HepG2 (cell line): Measurements from ENCODE around the gene CELF2. TPM values are rescaled to one million over a fixed set of nuclear protein-coding genes. Genes with fewer than 3 reads are reported as not detected.

Source experiments
- ATAC-seq: fragments of 200-7000 bp; cut with Tn5 transposase; 3 replicates; pipeline ENCODE4 v1.9.1; 2020; ENCODE audit warnings: mild to moderate bottlenecking, moderate library complexity
- BruUV-seq: library from RNA; stranded (reverse); fragments of 400-500 nt; replicated peaks from 2 replicates; lab custom pipeline; 2021; lab: Mats Ljungman, UMichigan
- CTCF ChIA-PET: fragments of 300-600 bp; formaldehyde crosslinking; extraction: SDS; loops from one replicate; lab custom pipeline; 2021; ENCODE audit warnings: low total read pairs, inconsistent platforms, low intra/inter-chr PET ratio; lab: Yijun Ruan, JAX
- POLR2A ChIA-PET: fragments of 350-600 bp; sonication (Branson Sonifier 250); formaldehyde crosslinking; loops from one replicate; lab custom pipeline; 2020; ENCODE audit warnings: antibody characterized with exemption, inconsistent platforms; lab: Yijun Ruan, JAX
- DNase-seq: peaks from one replicate; pipeline ENCODE4 v3.0.0-alpha.2; 2015; ENCODE audit warnings: low spot score
- FAIRE-seq: peaks from 3 replicates; lab custom pipeline; 2011; peaks lifted over from hg19 to GRCh38; lab: Jason Lieb, UNC
- H2AFZ ChIP-seq: one replicate; pipeline ENCODE4 v1.6.1; 2011; ENCODE audit warnings: low read length, inconsistent platforms
- H3K27ac ChIP-seq: fragments of 300-600 bp; 3 replicates; pipeline ENCODE4 v1.8.0; 2011; ENCODE audit warnings: mixed run types, mild to moderate bottlenecking, mixed read lengths, low read length, inconsistent platforms; ENCODE audit not compliant: insufficient read depth; ENCODE audit errors: extremely low read length
- H3K27me3 ChIP-seq, 2 experiments: fragments of 200-600 bp in 1 of 2; 2 replicates in 1 of 2; 3 replicates in 1 of 2; pipeline versions ENCODE4 v1.6.0 to v1.8.0; 2011; ENCODE audit warnings: low read length in 2 of 2, mild to moderate bottlenecking in 2 of 2, moderate library complexity in 2 of 2, inconsistent platforms in 1 of 2; ENCODE audit not compliant: insufficient read depth in 2 of 2, control insufficient read depth in 1 of 2
- H3K36me3 ChIP-seq, 2 experiments: fragments of 200-600 bp in 1 of 2; replicated peaks in 1 of 2; 2 replicates in 1 of 2; 3 replicates in 1 of 2; pipeline versions ENCODE4 v1.5.1 to v1.8.0; 2011; ENCODE audit warnings: low read length in 2 of 2, inconsistent platforms in 1 of 2; ENCODE audit not compliant: insufficient read depth in 2 of 2, control insufficient read depth in 1 of 2
- H3K4me1 ChIP-seq: 2 replicates; pipeline ENCODE4 v1.5.1; 2012; ENCODE audit warnings: low read length, inconsistent platforms; ENCODE audit not compliant: insufficient read depth
- H3K4me2 ChIP-seq: 2 replicates; pipeline ENCODE4 v1.6.0; 2011; ENCODE audit warnings: low read depth, low read length, inconsistent platforms
- H3K4me3 ChIP-seq, 3 experiments: fragments of 200-600 bp in 1 of 3; sonication (generic), shearing (Covaris generic) in 1 of 3; replicated peaks in 1 of 3; 2 replicates each; pipeline ENCODE4 v1.5.1; 2011 to 2016; ENCODE audit warnings: low read length in 3 of 3, inconsistent platforms in 2 of 3, low read depth in 2 of 3, mild to moderate bottlenecking in 2 of 3, control low read depth in 1 of 3, mixed read lengths in 1 of 3; ENCODE audit not compliant: insufficient read depth in 1 of 3
- H3K79me2 ChIP-seq: one replicate; pipeline ENCODE4 v1.6.1; 2011; ENCODE audit warnings: low read length, inconsistent platforms; ENCODE audit not compliant: insufficient read depth
- H3K9ac ChIP-seq: 2 replicates; pipeline ENCODE4 v1.6.0; 2011; ENCODE audit warnings: mild to moderate bottlenecking, low read depth, low read length, inconsistent platforms; ENCODE audit not compliant: insufficient read depth
- H3K9me3 ChIP-seq: 2 replicates; pipeline ENCODE4 v1.5.1; 2012; ENCODE audit warnings: mild to moderate bottlenecking, low read length
- H4K20me1 ChIP-seq: 2 replicates; pipeline ENCODE4 v1.6.0; 2011; ENCODE audit warnings: inconsistent platforms, mild to moderate bottlenecking, low read length, moderate library complexity; ENCODE audit not compliant: insufficient read depth
- MAFF ChIP-seq: IDR thresholded peaks from 2 replicates; pipeline ENCODE4 v1.6.1; 2011; ENCODE audit warnings: low read depth, low read length, improper control_type of control experiment
- NCOA5 ChIP-seq: sonication (generic); formaldehyde crosslinking; IDR thresholded peaks from 2 replicates; pipeline ENCODE4 v1.4.0; 2020; ENCODE audit warnings: missing genetic modification reagents
- NFE2L1 ChIP-seq: sonication (generic); formaldehyde crosslinking; IDR thresholded peaks from 2 replicates; pipeline ENCODE4 v1.4.0; 2020; ENCODE audit warnings: missing genetic modification reagents, mild to moderate bottlenecking, borderline replicate concordance
- PAWR ChIP-seq: sonication (generic); formaldehyde crosslinking; IDR thresholded peaks from 2 replicates; pipeline ENCODE4 v1.4.0; 2020; ENCODE audit warnings: missing genetic modification reagents, mild to moderate bottlenecking, borderline replicate concordance
- SNAPC4 ChIP-seq: sonication (generic); formaldehyde crosslinking; IDR thresholded peaks from 2 replicates; pipeline ENCODE4 v1.4.0; 2020; ENCODE audit warnings: mild to moderate bottlenecking, missing genetic modification reagents
- ZBTB25 ChIP-seq: IDR thresholded peaks from 2 replicates; pipeline ENCODE4 v1.6.1; 2018; ENCODE audit warnings: missing genetic modification reagents
- ZNF12 ChIP-seq: sonication (generic); formaldehyde crosslinking; IDR thresholded peaks from 2 replicates; pipeline ENCODE4 v1.5.0; 2020; ENCODE audit warnings: missing genetic modification reagents
- ZNF672 ChIP-seq: sonication (generic); formaldehyde crosslinking; IDR thresholded peaks from 2 replicates; pipeline ENCODE4 v1.8.1; 2022; ENCODE audit warnings: missing genetic modification reagents
- ZNF737 ChIP-seq: sonication (generic); formaldehyde crosslinking; IDR thresholded peaks from 2 replicates; pipeline ENCODE4 v1.5.0; 2020; ENCODE audit warnings: missing genetic modification reagents, mild to moderate bottlenecking, borderline replicate concordance
- ZSCAN22 ChIP-seq: sonication (generic); formaldehyde crosslinking; IDR thresholded peaks from 2 replicates; pipeline ENCODE4 v1.4.0; 2020; ENCODE audit warnings: mild to moderate bottlenecking, missing genetic modification reagents
- WGBS: methylation state at CpG from one replicate; pipeline ENCODE4 v1.1.6; 2017; ENCODE audit warnings: low lambda C conversion rate; 5-methylcytosine and 5-hydroxymethylcytosine counted together
- in situ Hi-C: cut with HindIII; loops from 2 replicates; pipeline ENCODE4 v1.10.0; 2017; ENCODE audit warnings: low pct_unique_long_range_greater_than_20kb; ENCODE audit not compliant: extremely low pct_ligation_motif_present
- intact Hi-C: fragments of 100-400 bp; cut with micrococcal nuclease; formaldehyde crosslinking; loops from one replicate; pipeline ENCODE4 v1.10.0; 2022; ENCODE audit not compliant: unreplicated experiment
- polyA plus RNA-seq, 8 experiments: library from polyadenylated mRNA; depleted of rRNA in 3 of 8; stranded (reverse) in 7 of 8; unstranded in 1 of 8; fragments of >200 nt; fragmentation: Illumina TruSeq in 4 of 8; extraction: Trizol in 4 of 8; gene quantifications; 2 replicates each; pipeline versions ENCODE4 v1.2.1 to v1.2.3, GENCODE V29; 2011 to 2016; ENCODE audit warnings: low read depth in 4 of 8, missing spikeins in 1 of 8, mixed read lengths in 1 of 8; ENCODE audit not compliant: insufficient read depth in 1 of 8
- total RNA-seq, 5 experiments: library from RNA; depleted of rRNA; stranded (reverse); fragments of >200 nt; fragmentation: Illumina TruSeq; extraction: Trizol; gene quantifications; 2 replicates each; pipeline ENCODE4 v1.2.3, GENCODE V29; 2016; ENCODE audit warnings: low read depth in 1 of 5
- TF ChIP-seq, protein P1 (sequence below): sonication (generic); formaldehyde crosslinking; IDR thresholded peaks from 2 replicates; pipeline ENCODE4 v1.9.0; 2021; ENCODE audit warnings: missing genetic modification reagents, borderline replicate concordance
- TF ChIP-seq, protein P2 (sequence below): sonication (generic); formaldehyde crosslinking; IDR thresholded peaks from 2 replicates; pipeline ENCODE4 v1.4.0; 2020; ENCODE audit warnings: mild to moderate bottlenecking, missing genetic modification reagents

Gene CELF2
- total and polyA plus RNA-seq, 2 of the 13 experiments (the other 11 are each of a cell fraction or from before 2014, with no cell fraction given): not detected

- TF ChIP-seq ZSCAN22 (no peak), MAFF (no peak)
- TF ChIP-seq, protein P1, sequence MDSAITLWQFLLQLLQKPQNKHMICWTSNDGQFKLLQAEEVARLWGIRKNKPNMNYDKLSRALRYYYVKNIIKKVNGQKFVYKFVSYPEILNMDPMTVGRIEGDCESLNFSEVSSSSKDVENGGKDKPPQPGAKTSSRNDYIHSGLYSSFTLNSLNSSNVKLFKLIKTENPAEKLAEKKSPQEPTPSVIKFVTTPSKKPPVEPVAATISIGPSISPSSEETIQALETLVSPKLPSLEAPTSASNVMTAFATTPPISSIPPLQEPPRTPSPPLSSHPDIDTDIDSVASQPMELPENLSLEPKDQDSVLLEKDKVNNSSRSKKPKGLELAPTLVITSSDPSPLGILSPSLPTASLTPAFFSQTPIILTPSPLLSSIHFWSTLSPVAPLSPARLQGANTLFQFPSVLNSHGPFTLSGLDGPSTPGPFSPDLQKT (CRISPR knock-in tag): no peak
These were observed 191.5 kb downstream of the CELF2 start (continued) for GRCh38 chr10:11208908-11209829.

GRCh38 chr10:11209830-11210181 is 192.1 kb downstream of the CELF2 start:
- intact Hi-C loops: no loop called here
- CTCF ChIA-PET: no interaction called here
- TF ChIP-seq NCOA5 (CRISPR knock-in tag): no peak
- TF ChIP-seq PAWR: no peak
- TF ChIP-seq, protein P2, sequence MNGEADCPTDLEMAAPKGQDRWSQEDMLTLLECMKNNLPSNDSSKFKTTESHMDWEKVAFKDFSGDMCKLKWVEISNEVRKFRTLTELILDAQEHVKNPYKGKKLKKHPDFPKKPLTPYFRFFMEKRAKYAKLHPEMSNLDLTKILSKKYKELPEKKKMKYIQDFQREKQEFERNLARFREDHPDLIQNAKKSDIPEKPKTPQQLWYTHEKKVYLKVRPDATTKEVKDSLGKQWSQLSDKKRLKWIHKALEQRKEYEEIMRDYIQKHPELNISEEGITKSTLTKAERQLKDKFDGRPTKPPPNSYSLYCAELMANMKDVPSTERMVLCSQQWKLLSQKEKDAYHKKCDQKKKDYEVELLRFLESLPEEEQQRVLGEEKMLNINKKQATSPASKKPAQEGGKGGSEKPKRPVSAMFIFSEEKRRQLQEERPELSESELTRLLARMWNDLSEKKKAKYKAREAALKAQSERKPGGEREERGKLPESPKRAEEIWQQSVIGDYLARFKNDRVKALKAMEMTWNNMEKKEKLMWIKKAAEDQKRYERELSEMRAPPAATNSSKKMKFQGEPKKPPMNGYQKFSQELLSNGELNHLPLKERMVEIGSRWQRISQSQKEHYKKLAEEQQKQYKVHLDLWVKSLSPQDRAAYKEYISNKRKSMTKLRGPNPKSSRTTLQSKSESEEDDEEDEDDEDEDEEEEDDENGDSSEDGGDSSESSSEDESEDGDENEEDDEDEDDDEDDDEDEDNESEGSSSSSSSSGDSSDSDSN: no peak
- TF ChIP-seq ZNF737 (CRISPR knock-in tag): no peak
- TF ChIP-seq NFE2L1: no peak
- no peak for TF ChIP-seq ZNF672 (CRISPR knock-in tag)
- TF ChIP-seq SNAPC4 (CRISPR knock-in tag): no peak
- TF ChIP-seq ZNF12: no peak
- TF ChIP-seq ZBTB25 (CRISPR knock-in tag): no peak

More at GRCh38 chr10:11209830-11210181, 192.1 kb downstream of the CELF2 start:
- Histone ChIP-seq H3K9ac (no peak overlapping the region), H3K27me3 (peaks cover 0 to 28% of the 10 kb centered on the region in 2 experiments; a peak in 2 of 5 replicates), H4K20me1 (no peaks in the 10 kb centered on the region; the same call in 1 of the 2 replicates), H3K9me3 (no peaks in the 10 kb centered on the region), H3K4me1 (no peaks in the 10 kb centered on the region), H3K4me2 (no peak overlapping the region), H3K36me3 (no peaks in the 10 kb centered on the region), H3K79me2 (no peaks in the 10 kb centered on the region), H2AFZ (no peak overlapping the region), H3K4me3 (no peak overlapping the region), H3K27ac (no peak overlapping the region)
- POLR2A ChIA-PET: no interaction called here
- FAIRE-seq: no peak
- BruUV-seq: no TSS peak
- WGBS: 9% methylated on average over 6 of the region's 6 CpGs
- no peak for ATAC-seq
- in situ Hi-C loops: no loop called here
- no peak for DNase-seq
